Natural killer cell (primary cell): ENCODE data around the gene AXL. TPM values are rescaled to one million over a fixed set of nuclear protein-coding genes. Genes with fewer than 3 reads are reported as not detected.
A peak's percentile ranks its signal among the peaks of the same experiment; 100 is the strongest.

Source experiments
- ATAC-seq, 3 donors: fragments of 150-1000 bp in 2 of 3; fragments of 200-7000 bp in 1 of 3; cut with Tn5 transposase; 1 replicate in 1 of 3; 2 replicates in 2 of 3; pipeline ENCODE4 v1.10.0; 2021; ENCODE audit warnings: mild to moderate bottlenecking in 2 of 3, moderate library complexity in 2 of 3
- DNase-seq, 2 donors: peaks; one replicate each; pipeline versions ENCODE4 v3.0.0 to v3.0.0-alpha.2; 2013 to 2021; ENCODE audit warnings: mixed read lengths in 1 of 2
- H3K27ac ChIP-seq: one replicate; pipeline ENCODE4 v1.5.1; 2013; ENCODE audit warnings: mild to moderate bottlenecking, low read length
- H3K27me3 ChIP-seq: one replicate; pipeline ENCODE4 v1.6.1; 2013; ENCODE audit warnings: low read length; ENCODE audit not compliant: control insufficient read depth, insufficient read depth
- H3K36me3 ChIP-seq: one replicate; pipeline ENCODE4 v1.6.1; 2013; ENCODE audit warnings: low read length; ENCODE audit not compliant: control insufficient read depth, insufficient read depth
- H3K4me1 ChIP-seq: one replicate; pipeline ENCODE4 v1.6.1; 2013; ENCODE audit warnings: low read length; ENCODE audit not compliant: control insufficient read depth, insufficient read depth
- H3K4me3 ChIP-seq: one replicate; pipeline ENCODE4 v1.5.1; 2013; ENCODE audit warnings: low read length
- H3K9me3 ChIP-seq: one replicate; pipeline ENCODE4 v1.6.1; 2013; ENCODE audit warnings: low read length; ENCODE audit not compliant: control insufficient read depth, insufficient read depth
- H3K27ac Mint-ChIP-seq, 2 donors: one replicate each; pipeline ENCODE4 v1.8.0; 2022; ENCODE audit warnings: mild to moderate bottlenecking in 2 of 2, mixed read lengths in 2 of 2, moderate library complexity in 1 of 2
- H3K27me3 Mint-ChIP-seq, 2 donors: one replicate each; pipeline ENCODE4 v1.8.0; 2022; ENCODE audit warnings: low read depth in 2 of 2, mixed read lengths in 2 of 2
- H3K36me3 Mint-ChIP-seq: one replicate; pipeline ENCODE4 v1.8.0; 2022; ENCODE audit warnings: mixed read lengths
- H3K4me1 Mint-ChIP-seq, 2 donors: one replicate each; pipeline ENCODE4 v1.8.0; 2022; ENCODE audit warnings: mixed read lengths in 2 of 2
- H3K4me3 Mint-ChIP-seq: one replicate; pipeline ENCODE4 v1.8.0; 2022; ENCODE audit warnings: mild to moderate bottlenecking, moderate library complexity, mixed read lengths
- H3K9me3 Mint-ChIP-seq, 2 donors: one replicate each; pipeline ENCODE4 v1.8.0; 2022; ENCODE audit warnings: mixed read lengths in 2 of 2
- WGBS: methylation state at CpG from one replicate; pipeline ENCODE4 v1.1.7; 2013; ENCODE audit warnings: missing lambda C conversion rate; ENCODE audit not compliant: insufficient coverage; 5-methylcytosine and 5-hydroxymethylcytosine counted together
- intact Hi-C: fragments of 100-400 bp; cut with micrococcal nuclease; formaldehyde crosslinking; loops from one replicate; pipeline ENCODE4 v1.14.2; 2022
- total RNA-seq, 4 donors: library from RNA; stranded (reverse); fragments of 120-200 nt in 1 of 4; gene quantifications; one replicate each; pipeline versions ENCODE4 v1.2.3 to v1.2.4, GENCODE V29; 2013 to 2022
- TF ChIP-seq, protein P1 (sequence below): fragments of 200-600 bp; IDR thresholded peaks from one replicate; pipeline ENCODE4 v1.8.0; 2022; ENCODE audit warnings: antibody characterized with exemption

The AXL gene
- total RNA-seq, result under 1 TPM in 2 of 3 donors, not detected in 1; 0.16 to 0.70 TPM
- total RNA-seq (2013), result 4.4 TPM

DNA sequence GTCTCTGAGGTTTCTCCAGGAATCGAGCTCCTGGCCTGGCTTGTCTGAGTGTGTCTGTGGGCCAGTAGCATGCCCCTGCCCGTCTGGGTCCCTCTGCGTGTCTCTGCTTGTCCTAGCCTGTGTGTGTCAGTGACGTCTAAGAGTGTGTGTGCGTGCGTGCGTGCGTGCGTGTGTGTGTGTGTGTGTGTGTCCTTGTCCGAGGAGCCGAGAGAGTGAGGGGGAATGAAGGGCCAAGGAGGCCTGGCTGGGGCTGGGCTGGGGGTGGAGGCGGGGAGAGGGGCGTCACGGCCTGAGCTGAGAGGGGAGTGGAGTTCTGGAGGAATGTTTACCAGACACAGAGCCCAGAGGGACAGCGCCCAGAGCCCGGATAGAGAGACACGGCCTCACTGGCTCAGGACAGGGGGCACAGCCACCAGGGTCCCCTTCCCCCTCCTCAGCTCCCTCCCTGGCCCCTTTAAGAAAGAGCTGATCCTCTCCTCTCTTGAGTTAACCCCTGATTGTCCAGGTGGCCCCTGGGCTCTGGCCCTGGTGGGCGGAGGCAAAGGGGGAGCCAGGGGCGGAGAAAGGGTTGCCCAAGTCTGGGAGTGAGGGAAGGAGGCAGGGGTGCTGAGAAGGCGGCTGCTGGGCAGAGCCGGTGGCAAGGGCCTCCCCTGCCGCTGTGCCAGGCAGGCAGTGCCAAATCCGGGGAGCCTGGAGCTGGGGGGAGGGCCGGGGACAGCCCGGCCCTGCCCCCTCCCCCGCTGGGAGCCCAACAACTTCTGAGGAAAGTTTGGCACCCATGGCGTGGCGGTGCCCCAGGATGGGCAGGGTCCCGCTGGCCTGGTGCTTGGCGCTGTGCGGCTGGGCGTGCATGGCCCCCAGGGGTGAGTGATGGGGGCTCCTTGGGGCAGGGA is at the start of gene AXL:
TSS of gene AXL (plus strand) at position 609 of the 893 bp plus-strand sequence. CDS start at position 779, 170 bp downstream.
- no peak within 1 kb of the TSS for H3K27ac Mint-ChIP-seq
- no peaks in the 10 kb centered on the region for H3K36me3 ChIP-seq
- H3K36me3 Mint-ChIP-seq, result no peaks in the 10 kb centered on the region
- ATAC-seq (no peak), DNase-seq (no peak)
- no peaks in the 10 kb centered on the region for H3K9me3 ChIP-seq
- H3K27me3 Mint-ChIP-seq, result peaks cover 43 to 51% of the 10 kb centered on the region in 2 donors
- H3K27me3 ChIP-seq, result peaks cover 5% of the 10 kb centered on the region
- H3K9me3 Mint-ChIP-seq, result no peaks in the 10 kb centered on the region
- no peak within 1 kb of the TSS for H3K4me3 ChIP-seq
- TF ChIP-seq, protein P1, sequence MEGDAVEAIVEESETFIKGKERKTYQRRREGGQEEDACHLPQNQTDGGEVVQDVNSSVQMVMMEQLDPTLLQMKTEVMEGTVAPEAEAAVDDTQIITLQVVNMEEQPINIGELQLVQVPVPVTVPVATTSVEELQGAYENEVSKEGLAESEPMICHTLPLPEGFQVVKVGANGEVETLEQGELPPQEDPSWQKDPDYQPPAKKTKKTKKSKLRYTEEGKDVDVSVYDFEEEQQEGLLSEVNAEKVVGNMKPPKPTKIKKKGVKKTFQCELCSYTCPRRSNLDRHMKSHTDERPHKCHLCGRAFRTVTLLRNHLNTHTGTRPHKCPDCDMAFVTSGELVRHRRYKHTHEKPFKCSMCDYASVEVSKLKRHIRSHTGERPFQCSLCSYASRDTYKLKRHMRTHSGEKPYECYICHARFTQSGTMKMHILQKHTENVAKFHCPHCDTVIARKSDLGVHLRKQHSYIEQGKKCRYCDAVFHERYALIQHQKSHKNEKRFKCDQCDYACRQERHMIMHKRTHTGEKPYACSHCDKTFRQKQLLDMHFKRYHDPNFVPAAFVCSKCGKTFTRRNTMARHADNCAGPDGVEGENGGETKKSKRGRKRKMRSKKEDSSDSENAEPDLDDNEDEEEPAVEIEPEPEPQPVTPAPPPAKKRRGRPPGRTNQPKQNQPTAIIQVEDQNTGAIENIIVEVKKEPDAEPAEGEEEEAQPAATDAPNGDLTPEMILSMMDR, result no peak
- H3K4me1 ChIP-seq, result no peaks in the 10 kb centered on the region
- no peak within 1 kb of the TSS for H3K27ac ChIP-seq
- H3K4me1 Mint-ChIP-seq, result peaks cover 0 to 7% of the 10 kb centered on the region in 2 donors
- WGBS, result 29% methylated on average over 32 of the region's 32 CpGs
- no peak within 1 kb of the TSS for H3K4me3 Mint-ChIP-seq
- intact Hi-C loops, result no loop called here

DNA sequence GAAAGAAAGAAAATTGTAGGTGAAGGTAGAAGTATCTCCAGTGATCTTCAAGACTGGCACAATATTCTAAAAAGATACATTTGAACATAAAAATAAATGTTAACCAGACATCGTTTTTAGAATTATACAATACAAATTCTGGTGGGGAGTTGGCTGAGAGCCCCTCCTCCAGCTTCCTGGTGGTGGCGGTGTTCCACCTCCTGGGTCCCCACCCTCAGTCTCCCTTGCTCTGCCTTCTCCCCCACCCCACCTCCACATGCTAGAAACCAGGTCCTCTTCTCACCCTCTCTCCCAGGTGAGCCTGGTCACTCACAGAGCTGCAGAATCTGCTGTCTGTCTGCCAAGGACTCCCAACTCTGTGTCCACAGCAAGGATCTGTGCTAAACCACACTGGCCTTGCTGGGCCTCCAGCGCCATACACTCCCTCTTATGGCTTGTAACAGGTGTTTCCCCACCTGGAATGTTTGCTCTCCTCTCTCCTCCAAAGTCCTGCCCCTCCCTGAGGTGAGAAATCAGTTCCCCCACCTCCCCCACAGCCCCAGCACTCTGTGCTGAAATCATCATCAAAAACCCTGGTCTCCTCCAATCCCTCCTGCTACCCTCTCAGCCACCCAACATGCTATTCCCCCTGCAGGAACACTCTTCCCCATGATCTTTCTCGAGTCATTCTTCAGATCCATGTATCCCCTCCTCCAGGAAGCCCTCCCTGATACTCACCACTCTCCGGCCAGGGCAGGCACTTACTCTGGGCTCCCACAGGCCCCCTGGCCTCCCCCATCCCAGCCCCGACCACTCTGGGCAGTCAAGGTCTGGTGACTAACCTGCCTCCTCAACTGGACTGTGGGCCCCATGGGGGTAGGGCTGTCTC is 46.5 kb upstream of the AXL start:
- Histone ChIP-seq H3K27ac (no peak overlapping the region), H3K9me3 (no peaks in the 10 kb centered on the region), H3K36me3 (no peaks in the 10 kb centered on the region), H3K4me3 (no peak overlapping the region), H3K27me3 (no peaks in the 10 kb centered on the region), H3K4me1 (peaks cover 3% of the 10 kb centered on the region)
- intact Hi-C loops, result no loop called here
- ATAC-seq (no peak), DNase-seq (no peak)
- Mint-ChIP-seq H3K4me1 (peaks cover 0 to 5% of the 10 kb centered on the region in 2 donors), H3K27me3 (peaks cover 0 to 4% of the 10 kb centered on the region in 2 donors), H3K9me3 (no peaks in the 10 kb centered on the region), H3K4me3 (no peak overlapping the region), H3K36me3 (no peaks in the 10 kb centered on the region), H3K27ac (peak overlapping the region in 1 of 2 donors; percentile 10)
- TF ChIP-seq, protein P1, result no peak
- 70% methylated on average over 6 of the region's 6 CpGs for WGBS

DNA sequence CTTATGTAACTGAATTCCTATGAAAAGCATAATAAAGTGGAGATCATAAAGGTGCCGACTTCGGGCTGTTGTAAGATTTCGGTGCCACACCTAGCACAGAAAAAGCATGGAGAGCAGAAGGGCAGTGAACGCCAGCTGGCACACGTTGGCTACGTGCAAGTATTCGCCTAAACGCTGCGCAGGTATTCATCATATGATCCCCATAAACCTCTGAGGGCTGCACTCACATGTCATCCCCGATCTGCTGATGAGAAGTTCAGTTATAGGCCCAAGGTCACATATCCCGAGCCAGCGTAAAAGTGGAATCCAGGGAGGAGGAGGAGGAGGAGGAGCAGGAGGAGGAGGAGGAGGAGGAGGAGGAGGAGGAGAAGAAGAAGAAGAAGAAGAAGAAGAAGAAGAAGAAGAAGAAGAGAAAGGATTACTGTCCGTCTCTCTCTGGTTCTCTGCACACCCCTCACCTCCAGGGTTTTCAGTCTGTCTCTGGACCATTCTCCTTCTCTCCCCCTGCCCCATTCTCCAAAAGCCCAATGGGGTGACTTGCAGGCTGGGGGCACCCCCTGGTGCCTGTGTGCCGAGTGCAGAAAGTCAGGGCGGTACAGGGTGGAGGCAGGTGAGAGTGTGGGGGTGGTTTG is 44.6 kb upstream of the AXL start:
- WGBS, result 92% methylated on average over 13 of the region's 15 CpGs
- DNase-seq (no peak), ATAC-seq (no peak)
- no peaks in the 10 kb centered on the region for H3K36me3 Mint-ChIP-seq
- Histone ChIP-seq H3K9me3 (no peaks in the 10 kb centered on the region), H3K27me3 (no peaks in the 10 kb centered on the region), H3K4me3 (no peak overlapping the region), H3K36me3 (no peaks in the 10 kb centered on the region), H3K4me1 (peaks cover 3% of the 10 kb centered on the region), H3K27ac (no peak overlapping the region)
- H3K27ac Mint-ChIP-seq, result no peak overlapping the region
- no peaks in the 10 kb centered on the region for H3K27me3 Mint-ChIP-seq
- intact Hi-C loops, result no loop called here
- H3K4me3 Mint-ChIP-seq, result no peak overlapping the region
- H3K9me3 Mint-ChIP-seq, result no peaks in the 10 kb centered on the region
- TF ChIP-seq, protein P1, result no peak
- H3K4me1 Mint-ChIP-seq, result peaks cover 0 to 5% of the 10 kb centered on the region in 2 donors
